Fibroblast of gingiva (primary cell): ENCODE data around the gene PGM3.
A peak's percentile ranks its signal among the peaks of the same experiment; 100 is the strongest.

Experiments
- DNase-seq: peaks from one replicate; pipeline ENCODE4 v3.0.0-alpha.2; 2011; ENCODE audit warnings: low read depth

Gene PGM3

DNA sequence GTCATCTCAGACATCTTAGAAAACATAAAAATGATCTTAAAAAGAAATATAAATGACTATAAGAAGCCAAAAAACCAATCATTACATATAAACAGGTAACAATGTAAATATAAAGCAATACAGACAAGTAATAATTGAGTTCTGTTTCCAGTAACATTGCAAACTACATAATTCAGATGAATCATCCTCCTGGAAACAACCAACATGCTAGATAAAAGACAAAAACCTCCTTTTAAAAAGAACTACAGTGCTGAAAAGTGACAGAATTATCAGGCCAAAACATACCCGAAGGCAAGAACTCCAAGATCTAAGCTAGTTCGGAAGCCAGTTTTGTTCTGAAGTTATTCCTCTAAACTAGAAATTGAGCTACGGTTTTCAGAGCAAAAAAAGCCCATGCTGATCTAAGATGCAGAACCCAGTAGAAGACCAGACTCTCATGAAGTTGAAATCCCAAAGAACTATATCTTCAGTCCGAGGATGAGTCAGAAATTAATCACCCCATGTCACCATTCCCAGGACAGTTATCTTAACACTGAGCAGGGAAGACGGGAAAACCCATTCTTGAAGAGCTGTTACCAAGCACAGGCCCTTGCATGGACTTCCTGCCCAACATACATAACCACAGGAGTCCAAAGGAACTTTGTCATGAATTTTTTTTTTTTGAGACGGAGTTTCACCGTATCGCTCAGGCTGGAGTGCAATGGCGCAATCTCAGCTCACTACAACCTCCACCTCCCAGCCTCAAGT, 9.8 kb downstream of the PGM3 start:
- peak; percentile 71 for DNase-seq

DNA sequence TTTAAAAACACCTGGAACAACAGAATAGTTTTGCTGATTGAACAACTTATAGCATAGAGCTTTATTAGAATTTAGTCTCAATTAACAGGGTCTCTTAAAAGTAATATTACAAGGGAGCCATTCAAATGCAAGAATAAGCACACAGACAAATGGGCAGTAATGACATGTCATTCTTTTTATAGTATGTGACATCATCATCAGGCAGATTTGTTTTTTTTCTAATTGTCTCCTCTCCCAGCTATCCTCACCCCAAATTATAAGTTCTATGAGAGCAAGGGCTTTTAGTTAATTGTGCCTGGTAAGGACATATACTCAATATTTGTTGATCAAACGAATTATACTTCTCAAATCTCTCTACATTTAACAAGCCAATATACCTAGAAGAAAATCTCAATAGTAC, 11.0 kb downstream of the PGM3 start:
- no peak for DNase-seq

DNA sequence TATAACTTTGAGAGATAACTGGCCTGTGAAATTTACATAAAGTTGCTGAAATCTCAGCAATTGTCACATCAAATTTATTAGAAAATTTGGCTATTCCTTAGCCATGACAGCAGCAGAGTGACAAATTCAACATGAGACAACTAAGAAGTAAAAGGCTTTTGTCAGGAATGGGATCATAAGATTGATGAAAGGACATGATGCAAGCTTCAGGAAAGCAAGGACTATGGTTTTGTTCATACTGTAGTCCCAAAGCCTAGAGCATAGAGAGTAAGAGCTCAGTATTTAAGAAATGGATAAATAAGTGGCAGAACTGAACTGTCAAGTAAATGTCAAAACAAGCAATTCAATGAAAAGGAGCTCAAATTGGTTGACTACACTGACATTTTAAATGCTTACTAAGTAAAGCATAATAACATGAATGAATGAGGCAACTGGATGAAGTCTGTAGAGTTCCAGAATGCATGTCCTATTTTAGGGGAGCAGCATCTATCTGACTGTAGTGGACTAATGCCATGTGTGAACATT, 12.6 kb downstream of the PGM3 start:
- no peak for DNase-seq

DNA sequence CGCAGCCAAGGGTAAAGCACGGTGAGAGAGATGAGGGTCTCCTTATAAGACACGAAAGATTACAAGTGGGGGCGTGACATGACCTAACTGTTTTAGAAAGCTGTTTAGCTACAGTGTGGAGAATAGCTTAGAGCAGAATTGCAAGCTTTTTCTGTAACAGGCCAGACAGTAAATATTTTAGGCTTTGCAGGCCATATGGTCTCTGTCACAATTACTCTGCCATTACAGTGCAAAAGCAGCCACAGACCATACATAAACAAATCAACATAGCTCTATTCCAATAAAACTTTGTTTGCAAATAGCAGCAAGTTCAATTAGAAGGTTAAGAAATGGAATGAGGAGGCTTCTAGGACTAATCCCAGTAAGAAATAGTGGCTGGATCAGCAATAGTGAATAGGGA, 16.8 kb downstream of the PGM3 start:
- no peak for DNase-seq

DNA sequence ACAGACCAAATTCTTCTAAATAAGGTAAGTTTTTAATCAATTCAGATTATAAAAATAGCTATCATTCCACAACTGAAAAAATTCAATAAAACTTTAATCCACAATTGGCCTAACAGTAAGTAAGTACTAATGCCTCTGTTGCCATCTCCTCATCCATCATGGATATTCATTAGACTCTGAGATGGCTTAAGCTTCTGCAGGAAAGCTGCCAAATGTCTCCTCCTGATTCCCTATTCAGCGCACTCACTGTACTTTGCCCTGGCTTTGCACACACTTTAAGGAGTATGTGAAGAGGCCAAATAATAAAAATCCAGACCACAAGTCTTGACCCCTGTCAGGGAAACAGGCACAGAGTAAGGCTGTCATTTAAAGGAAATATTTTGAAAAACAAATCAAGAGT, 23.6 kb downstream of the PGM3 start:
- no peak for DNase-seq

DNA sequence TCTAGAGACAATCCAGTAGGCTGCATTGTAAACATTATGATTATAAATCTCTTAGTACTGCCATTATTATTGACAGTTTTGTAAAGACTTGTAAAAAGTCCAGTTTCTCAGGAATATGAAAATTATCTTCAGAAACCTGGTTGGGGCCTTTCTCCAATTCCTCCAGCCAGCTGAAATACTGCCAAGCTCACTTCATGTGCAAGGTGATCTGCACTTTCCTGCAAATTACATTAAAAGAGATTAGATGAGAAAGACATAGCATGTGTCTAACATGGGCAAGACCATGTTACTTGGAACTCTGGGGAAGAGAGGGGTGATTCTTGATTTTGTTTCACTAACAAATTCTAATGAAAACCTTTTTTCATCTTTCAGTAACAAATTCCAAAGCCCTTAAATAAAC, 24.0 kb downstream of the PGM3 start:
- no peak for DNase-seq

DNA sequence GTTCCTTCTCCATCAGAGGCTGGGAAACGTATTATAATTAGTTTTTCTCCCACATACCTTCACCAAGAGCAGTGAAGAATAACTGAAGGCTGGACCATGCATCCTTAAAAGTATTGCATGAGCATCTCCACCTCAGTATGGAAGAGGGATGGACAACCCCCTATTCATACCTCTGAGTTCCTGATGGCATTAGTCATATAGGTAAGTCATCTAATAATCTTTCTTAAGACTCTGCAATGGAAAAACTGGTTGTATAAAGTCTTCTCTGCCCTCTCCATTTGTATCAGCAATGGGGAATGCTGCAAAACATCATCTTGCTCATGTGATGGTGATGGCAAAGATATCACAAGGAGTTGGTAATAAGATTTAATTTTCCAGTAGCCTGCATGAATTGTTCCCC, 24.5 kb downstream of the PGM3 start:
- no peak for DNase-seq

DNA sequence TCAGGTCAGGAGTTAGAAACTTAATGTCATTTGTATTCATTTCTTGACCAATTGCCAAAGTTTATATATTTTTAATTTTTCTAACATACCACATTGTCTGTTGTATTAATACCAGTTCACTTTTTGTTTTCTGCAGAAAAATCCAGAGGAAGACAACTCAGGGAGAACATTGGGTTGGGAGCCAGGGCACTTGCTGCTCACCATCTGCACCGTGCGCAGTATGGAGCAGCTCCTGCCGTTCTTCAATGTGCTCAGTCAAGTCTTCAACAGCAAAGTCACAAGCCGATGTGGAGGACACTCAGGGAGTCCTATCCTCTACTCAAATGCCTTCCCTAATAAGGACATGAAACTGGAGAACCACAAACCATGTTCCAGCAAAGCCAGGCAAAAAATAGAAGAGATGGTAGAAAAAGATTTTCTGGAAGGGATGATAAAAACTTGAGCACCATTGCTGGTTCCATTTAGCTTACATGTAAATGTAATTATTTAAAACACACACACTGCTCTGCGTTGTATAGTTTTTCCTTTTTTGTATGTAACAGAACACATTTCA, 25.3 kb downstream of the PGM3 start:
- no peak for DNase-seq

DNA sequence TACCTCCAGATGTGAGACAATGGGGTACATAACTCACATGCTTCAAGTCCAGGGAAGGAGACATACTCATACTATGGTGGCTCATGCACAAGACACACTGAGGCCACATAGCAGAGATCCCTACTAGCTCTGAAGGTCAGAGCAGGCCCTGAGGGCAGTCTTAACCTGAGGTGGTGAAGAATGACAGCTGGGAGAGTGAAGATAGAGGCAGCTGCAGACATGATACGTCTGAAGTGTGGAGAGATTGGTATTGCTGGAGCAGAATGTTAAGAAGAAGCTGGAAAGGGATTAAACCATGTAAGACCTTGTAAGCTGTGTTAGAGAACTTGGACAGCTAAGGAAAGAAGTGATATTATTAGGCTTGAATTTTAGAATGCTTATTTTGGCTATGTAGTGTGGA, 32.9 kb downstream of the PGM3 start:
- no peak for DNase-seq

DNA sequence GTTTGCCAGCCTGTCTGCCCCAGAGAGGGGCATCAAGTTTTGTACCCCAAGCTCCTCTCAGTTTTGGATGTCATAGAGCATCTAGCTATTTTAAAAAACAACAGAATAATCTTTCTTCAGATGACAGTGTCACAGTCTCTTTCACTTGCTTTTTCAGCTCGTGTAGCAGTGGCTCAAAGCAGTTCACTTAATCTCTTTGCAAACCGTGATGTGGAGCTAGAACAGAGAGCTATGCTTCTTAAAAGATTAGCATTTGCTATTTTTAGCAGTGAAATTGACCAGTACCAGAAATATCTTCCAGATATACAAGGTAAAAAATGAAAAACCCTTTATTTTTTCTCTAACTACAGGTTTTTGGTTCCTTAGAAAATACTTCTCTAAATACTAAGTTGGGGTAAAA, 37.3 kb downstream of the PGM3 start:
- no peak for DNase-seq

DNA sequence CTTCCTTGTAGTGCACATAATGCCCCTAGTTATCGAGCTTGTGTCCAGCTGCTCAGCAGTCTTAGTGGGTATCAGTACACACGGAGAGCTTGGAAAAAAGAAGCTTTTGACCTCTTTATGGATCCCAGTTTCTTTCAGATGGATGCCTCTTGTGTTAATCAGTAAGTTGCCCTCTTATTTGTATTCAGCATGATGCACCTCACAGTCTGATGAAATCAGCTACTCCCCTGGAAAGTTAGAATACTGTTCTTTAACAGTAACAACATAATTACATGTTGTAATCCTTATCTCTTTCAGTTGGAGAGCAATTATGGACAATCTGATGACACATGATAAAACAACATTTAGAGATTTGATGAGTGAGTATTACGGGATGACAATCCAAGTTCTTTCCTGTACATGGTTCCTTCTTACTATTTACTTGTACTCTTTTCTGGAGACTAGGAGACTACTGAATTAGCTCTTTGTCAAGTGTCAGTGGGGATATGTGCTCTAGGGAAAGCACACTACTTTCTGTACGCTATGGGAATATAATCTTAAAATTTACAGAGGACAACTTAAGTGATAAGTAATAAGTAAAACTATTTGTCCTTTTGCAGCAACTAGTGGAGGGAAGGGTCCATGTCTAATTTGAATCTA, 39.1 kb downstream of the PGM3 start:
- no peak for DNase-seq

DNA sequence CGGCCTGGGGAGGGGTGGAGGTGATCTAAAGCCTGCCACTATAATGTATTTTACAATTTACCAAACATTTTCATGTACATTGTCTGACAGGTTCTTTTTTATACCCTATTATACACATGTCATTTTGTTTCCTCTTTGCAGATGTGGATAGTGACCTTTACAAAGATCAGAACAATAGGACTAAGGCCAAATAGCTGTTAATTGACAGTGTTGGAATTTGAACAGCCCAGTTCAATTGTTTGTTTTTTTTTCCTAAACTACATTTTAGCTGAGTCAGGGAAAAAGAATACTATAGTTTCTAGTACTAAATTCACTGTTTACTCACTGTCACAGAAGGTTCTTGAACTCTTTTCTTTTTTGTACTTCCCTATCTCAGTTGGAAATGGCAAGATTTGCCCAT, 40.2 kb downstream of the PGM3 start:
- no peak for DNase-seq

DNA sequence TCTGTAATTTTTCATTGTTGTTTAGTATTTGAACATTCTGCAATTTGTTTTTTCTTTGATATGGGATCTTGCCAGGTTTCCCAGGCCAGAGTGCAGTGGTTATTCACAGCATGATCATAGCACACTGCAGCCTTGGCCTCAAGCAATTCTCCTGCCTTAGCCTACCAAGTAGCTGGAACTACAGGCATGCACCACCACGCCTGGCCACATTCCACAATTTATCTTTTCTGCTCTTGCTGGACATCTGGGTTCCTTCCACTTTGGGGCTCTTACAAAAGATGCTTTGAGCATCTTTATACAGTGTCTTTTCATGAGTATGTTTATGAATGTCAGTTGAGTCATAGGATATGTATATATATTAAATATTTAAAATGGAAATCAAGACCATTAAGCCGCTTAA, 42.0 kb downstream of the PGM3 start:
- DNase-seq, result no peak

DNA sequence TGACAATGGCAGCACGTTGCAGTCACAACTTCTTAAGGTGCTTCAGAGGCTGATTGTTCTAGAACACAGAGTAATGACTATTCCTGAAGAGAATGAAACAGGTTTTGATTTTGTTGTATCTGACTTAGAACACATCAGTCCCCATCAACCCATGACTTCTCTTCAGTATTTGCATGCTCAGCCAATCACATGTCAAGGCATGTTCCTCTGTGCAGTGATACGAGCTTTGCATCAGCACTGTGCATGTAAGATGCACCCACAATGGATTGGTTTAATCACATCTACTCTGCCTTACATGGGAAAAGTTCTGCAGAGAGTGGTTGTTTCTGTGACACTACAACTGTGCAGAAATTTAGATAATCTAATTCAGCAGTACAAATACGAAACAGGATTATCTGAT, 54.3 kb downstream of the PGM3 start:
- no peak for DNase-seq

DNA sequence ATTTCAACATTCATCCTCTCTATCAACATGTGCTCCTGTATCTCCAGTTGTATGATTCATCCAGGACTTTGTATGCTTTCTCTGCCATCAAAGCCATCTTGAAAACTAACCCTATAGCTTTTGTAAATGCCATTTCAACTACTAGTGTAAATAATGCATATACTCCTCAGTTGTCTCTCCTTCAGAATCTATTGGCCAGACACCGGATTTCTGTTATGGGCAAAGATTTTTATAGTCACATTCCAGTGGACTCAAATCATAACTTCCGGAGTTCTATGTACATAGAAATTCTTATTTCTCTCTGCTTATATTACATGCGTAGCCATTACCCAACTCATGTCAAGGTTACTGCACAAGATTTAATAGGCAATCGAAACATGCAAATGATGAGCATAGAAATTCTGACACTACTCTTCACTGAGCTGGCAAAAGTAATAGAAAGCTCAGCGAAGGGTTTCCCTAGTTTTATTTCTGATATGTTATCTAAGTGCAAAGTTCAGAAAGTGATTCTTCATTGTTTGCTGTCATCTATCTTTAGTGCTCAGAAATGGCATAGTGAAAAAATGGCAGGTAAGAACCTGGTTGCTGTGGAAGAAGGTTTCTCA, 54.8 kb downstream of the PGM3 start:
- no peak for DNase-seq

DNA sequence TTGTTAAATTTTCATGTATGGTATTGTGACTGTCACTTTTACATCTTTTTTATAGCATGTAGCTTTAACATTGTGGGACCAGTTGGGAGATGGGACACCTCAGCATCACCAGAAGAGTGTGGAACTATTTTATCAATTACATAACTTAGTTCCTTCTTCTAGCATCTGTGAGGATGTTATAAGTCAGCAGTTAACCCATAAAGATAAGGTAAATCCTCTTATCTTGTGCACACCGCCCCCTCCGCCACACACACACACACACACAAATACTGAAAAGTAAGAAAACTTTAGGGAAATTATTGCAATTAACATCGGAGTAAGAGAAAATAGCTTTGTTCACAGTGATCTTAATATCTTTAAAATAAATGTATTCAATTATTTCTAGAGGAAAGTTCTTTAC, 60.9 kb downstream of the PGM3 start:
- DNase-seq, result no peak

DNA sequence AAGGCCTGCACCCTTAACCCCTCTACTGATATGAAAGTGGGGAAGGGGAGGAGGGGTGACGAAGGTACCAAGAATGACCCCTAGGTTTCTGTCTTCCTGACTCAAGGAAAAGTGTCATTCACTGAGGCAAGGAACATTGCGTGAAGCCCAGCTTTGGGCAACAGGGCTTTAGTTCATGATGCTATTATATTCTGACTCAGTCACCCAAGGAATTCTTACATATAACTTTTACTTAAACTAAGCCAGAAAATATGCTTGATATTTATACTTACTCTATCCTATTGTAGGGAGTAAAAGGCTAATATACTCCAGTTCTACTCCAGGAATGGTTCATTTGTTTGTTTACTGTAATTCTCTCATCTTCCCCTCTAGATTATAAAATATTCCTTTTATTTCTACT, 65.1 kb downstream of the PGM3 start:
- no peak for DNase-seq

DNA sequence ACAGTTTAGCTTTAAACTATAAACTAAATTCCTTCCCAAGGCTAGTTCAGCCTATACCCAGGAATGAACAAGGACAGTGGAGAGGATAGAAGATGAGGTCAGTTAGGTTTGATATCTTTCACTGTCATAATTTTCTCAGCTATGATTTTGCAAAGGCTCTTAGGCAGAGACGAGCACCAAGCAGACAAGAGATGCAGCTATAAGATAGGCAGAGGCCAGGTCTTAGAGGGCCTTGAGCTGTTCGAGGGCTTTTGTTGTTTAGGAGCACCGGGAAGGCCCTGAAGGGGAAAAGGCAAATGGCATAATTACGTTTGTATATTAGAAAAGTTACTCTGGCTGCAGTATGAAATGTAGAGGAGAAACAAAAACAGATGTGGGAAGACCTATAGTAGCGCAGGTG, 65.8 kb downstream of the PGM3 start:
- no peak for DNase-seq

DNA sequence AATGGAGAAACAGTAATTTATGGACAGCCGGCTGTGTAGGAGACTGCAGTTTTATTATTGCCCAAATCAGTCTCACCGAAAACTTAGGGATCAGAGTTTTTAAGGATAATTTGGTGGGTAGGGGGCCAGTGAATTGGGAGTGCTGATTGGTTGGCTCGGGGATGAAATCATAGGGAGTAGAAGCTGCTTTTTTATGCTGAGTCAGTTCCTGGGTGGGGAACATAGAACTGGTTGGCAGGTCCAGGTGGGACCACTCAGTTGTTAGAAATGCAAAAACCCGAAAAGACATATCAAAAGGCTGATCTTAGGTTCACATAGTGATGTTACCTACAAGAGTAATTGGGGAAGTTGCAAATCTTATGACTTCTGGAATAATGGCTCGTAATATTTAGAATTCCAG, 66.3 kb downstream of the PGM3 start:
- DNase-seq, result no peak

DNA sequence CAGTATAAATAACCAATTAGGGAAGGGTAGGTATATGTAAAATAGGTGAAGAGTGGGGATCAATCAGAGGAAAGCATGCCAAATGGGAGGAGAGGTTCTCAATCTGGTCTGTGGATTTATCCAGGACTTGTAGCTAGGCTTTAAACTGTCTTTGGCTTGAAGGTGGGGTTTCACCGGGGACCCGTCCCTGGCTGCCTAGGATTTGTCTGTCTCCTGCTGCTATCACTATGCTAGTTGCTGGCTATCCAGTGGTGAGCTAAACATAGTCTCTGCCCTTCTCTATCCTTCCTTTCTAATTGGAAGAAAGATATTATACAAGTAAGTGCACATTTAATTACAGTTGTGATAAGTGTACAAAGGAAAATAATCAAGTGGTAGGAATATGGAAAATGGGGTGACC, 66.8 kb downstream of the PGM3 start:
- no peak for DNase-seq

DNA sequence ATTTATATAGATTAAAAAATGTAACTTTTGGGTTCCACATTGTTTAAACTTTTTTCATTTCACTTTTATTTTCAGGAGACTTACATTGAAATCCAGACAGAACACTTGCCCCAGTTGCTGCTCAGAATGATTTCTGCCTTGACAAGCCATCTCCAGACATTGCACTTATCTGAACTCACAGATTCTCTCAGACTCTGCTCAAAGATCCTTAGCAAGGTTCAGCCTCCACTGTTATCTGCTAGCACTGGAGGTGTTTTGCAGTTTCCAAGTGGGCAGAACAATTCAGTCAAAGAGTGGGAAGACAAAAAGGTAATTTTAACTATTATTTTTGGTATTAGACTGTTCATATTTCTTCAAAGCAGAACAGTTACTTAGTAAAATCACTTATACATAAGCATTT, 67.6 kb downstream of the PGM3 start:
- DNase-seq, result no peak

DNA sequence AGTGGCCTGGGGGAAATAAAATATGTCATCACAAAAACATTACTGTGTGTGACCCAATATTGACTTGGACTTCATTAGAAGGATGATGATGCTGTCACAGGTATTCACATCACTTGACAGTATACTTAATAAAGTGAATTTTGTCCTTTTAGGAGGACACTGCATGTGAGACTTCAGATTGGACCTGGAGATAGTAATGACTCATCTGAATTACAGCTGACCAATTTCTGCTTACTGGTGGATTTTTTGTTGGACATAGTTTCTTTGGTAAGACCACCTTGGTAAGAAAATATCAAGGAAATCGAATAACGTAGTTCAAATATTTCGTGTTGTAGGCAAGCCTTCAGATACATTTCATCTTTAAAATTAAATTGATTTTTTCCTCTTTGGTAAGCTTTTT, 68.5 kb downstream of the PGM3 start:
- DNase-seq, result no peak

DNA sequence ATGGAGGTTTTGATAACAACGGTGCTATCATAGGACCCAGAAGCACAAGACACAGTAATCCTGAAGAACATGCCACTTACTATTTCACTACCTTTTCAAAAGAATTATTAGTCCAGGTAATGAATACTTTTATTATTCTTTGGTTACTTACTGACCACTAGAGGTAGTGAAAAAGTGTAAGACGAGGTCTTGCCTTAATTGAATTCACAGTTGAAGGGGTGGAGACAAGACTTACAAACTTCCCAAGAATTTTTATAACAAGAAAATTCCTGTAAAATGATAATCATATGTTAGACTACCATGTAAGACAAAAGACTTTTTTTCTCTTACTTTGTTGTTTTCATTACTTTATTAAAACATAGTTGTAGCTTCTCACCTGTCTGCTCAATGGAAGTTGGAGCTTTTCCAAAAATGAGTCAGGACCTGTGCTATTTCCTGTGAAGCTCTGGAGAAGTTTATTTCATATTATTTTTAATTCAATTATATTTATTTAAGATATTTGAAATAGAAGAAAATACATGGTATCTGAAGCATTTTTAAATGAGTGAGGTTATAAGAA, 73.2 kb downstream of the PGM3 start:
- DNase-seq, result no peak
